DMS153 treated with DMSO at 0.1 percent for 48 hours (cell line): Measurements from ENCODE around the gene MCF2L.
A peak's percentile ranks its signal among the peaks of the same experiment; 100 is the strongest.
"Not testable (repeated sequence)": the region's sequence is repeated elsewhere in the genome, so short reads cannot be mapped to it uniquely, and the experiment has no call there.

ENCODE experiments used
- DNase-seq: peaks from one replicate; lab custom pipeline; 2025; ENCODE audit not compliant: unreplicated experiment; lab: John Stamatoyannopoulos, UW

The MCF2L gene

GRCh38 chr13:112968910-112969691 is at the start of gene MCF2L:
TSS of gene MCF2L (plus strand) at chr13:112969214. CDS start at chr13:112969380, 166 bp downstream.
- DNase-seq: peak; percentile 57

DNA sequence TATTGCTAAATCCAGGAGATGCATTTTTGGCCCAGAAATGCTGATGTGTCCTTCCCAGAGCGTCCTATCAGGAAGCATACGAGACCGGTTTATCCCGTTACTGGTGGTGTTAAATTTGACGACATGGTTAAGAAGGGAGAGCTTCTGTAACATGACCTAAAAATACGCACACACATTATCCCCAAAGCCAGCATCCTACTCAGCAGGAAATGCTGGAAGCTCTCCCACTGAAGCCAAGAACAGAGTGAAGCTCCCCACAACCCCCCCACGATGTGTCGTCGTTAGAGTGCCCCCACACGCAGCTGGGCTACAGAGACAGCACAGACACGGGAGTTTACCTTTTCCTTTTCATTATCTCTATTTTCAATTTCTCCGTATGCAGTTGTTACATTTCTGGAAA is 45.1 kb upstream of the MCF2L start:
- DNase-seq: no peak

GRCh38 chr13:112924365-112924764 is 44.6 kb upstream of the MCF2L start:
- DNase-seq: no peak

DNA sequence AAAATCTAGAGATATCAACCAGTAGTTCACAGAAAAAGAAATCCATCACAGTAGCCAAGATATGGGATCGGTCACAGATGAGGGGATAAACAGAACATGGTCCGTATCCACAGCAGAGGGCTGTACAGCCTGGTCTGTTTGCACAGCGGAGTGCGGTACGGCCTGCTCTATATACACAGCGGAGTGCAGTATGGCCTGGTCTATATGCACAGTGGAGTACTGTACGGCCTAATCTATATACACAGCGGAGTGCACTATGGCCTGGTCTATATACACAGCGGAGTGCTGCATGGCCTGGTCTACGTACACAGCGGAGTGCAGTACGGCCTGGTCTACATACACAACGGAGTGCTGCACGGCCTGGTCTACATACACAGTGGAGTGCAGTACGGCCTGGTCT is 43.0 kb upstream of the MCF2L start:
- DNase-seq: no peak

- no peak for DNase-seq
These were observed 42.0 kb upstream of the MCF2L start for GRCh38 chr13:112926993-112927392.

DNA sequence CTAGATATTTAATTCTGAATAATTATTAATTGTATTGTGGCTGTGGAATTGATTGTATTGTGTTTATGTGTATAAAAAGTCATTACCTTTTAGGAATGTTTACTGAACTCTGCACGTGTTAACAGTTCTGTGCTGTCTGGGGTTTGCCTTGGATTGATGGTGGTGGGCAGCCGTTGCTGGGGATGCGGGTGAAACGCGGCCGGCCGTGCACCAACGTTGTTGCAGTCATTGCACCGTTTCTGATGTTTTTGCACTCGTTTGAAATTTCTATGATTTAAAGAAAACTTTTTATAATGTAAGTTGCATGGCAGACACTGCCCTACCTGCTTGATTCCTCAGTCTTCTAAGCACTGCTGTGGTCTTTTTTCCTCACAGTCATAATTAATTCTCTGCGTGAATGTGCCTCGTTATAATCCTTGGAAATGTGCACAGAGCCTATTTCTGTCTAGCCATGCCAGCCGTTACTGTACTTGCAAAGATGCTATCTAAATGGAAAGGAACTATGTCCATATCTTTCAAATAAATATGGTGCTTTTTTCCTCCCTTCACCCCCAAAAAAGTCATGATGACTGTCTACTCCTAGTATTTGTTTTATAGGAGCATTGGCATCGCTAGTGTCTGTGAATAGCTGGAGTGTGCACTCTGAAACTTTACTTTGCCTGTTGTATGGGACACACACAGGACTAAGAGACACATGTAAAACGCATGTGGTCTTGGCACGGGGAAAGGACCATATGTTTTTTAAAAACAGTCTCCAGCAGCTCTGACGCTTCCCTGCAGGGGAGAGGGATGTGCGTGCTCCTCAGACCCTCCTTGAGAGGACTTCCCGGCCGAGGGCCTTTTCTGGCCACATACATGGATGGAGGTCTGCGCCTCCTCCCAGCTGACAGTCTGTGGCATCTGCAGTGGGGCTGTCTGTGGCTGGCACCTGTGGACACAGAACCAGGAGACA is 40.7 kb upstream of the MCF2L start:
- no peak for DNase-seq

DNA sequence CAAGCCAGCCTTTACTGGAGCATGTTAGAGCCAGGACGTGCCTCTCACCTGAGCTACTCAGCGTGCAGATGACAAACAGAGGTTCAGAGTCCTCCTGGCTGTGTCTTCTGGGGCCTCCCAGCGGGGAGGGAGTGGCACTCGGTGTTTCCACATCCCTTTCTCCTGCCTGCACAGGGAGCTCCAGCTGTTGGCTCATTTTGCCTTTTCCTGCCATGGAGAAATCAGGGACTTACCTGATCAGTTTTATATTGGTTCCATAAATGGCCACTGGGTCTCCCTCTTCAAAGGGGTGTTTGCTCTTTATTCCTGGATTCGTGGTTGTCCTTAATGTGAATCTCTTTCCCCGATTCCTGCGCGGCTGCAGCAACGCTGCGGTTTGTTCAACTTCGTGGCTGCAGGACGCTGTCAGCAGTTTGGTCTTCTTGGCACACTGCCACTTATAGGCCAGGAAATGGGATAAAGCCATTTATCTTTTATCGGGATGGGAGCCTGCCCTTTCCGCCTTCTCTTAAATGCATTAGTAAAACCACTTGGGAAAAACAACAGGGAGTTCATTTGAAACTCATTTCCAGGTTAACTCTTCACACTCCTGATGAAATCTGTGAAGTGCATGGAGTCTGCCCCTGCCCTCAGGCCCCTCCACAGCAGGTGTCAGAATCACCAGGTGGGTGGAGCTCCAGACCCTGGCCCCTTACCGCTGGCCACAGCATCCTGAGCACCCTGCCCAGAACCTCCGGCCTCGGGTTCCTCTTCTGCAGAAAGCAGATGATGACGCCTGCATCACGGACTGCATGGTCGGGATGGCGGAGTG is 39.8 kb upstream of the MCF2L start:
- peak; percentile 85 for DNase-seq

- DNase-seq: peak; percentile 18
These were observed 39.3 kb upstream of the MCF2L start for GRCh38 chr13:112929783-112930055.

GRCh38 chr13:112930192-112930591 is 38.8 kb upstream of the MCF2L start:
- no peak for DNase-seq

DNA sequence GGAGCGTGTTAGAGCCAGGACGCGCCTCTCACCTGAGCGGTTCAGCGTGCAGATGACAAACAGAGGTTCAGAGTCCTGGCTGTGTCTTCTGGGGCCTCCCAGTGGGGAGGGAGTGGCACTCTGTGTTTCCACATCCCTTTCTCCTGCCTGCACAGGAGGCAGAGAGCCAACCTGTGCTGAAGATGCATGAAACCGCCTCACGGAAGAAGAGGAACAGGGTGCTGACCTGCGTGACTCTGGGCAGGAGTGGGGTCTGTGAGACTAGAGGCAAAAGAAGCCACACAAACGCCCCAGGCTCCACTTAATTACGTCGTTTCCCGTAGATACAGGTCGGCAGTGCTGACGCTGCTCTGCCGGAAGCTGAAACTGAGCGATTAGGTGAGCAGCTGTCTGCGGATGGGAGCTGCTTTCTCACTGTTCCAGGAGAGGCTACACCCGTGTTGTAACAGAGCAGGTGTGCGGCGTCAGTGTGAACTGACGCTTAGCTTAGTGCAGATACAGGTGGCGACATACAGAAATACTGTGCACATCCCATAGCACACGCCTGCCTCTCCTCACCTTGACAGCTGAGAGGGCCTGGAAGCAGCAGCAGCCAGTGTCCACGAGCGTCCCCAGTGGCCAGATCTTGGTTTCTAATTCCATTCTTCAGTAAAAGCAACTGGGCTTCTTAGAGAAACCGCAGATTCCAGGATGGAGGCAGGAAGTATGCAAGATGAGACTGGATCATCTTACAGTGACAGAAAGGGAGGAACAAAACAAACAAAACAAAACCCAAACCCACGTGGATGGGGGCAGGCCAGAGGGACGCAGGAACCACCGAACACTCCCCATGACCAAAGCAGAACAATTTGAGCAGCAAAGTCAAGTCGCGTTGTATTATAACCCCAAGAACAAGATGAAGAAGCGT is 37.7 kb upstream of the MCF2L start:
- peak; percentile 71 for DNase-seq

- DNase-seq: no peak
These were observed 36.0 kb upstream of the MCF2L start for GRCh38 chr13:112932971-112933370.

DNA sequence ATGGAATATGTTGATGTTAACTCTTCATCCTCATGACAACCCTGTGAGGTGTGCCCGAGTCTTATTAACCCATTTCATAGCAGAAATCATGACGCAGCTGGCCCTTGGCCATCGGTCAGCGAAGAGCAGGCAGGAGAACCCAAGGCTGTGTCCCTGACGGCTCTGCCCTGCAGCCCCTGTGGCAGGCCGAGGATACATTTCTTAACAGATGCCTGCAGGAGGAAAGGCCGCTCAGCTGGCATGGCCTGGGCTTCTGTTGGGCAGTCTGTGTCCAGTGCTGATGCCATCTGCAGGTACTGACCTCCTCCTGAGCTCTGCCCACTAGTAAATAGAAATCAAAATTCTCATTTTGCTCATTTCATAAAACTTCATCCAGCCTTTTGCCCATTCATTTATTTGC is 35.4 kb upstream of the MCF2L start:
- DNase-seq: no peak

- DNase-seq: no peak
These were observed 34.9 kb upstream of the MCF2L start for GRCh38 chr13:112934078-112934477.

GRCh38 chr13:112938680-112939079 is 30.3 kb upstream of the MCF2L start:
- DNase-seq: no peak

- DNase-seq: no peak
These were observed 28.8 kb upstream of the MCF2L start for GRCh38 chr13:112940236-112940635.

DNA sequence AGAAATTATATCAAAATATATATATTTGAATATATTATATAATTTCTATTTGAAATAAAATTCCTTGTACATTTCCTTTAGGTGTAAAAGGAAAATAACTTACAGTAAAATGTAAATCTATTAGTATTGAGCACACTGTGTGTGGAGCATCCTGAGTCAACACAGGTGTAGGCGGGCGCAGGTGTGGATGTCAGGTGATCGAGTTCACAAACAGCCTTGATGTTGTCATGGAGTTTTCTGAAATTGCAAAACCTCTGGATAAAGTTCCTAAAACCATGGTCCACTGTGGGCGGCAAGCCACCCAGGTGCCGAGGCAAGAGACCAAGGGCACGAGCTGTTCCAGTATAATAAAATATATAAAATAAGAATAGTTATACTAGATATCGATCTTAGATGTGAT is 27.7 kb upstream of the MCF2L start:
- no peak for DNase-seq

GRCh38 chr13:112941765-112942164 is 27.2 kb upstream of the MCF2L start:
- not testable (repeated sequence) for DNase-seq

GRCh38 chr13:112942689-112943308 is 26.2 kb upstream of the MCF2L start:
- peak; percentile 92 for DNase-seq

- DNase-seq: peak; percentile 48
These were observed 25.5 kb upstream of the MCF2L start for GRCh38 chr13:112943309-112944125.
